Skin epidermis (tissue), 12 donors: Measurements from ENCODE around the gene KRR1.
"Not testable (repeated sequence)": the region's sequence is repeated elsewhere in the genome, so short reads cannot be mapped to it uniquely, and the experiment has no call there.

ENCODE experiments used
- H3K27ac ChIP-seq, 21 experiments: fragments of 200-600 bp; sonication (generic) in 11 of 21; one replicate each; pipeline ENCODE4 v1.5.0; 2020; ENCODE audit warnings: mild to moderate bottlenecking in 3 of 21, inconsistent platforms in 2 of 21, moderate library complexity in 2 of 21
- H3K4me3 ChIP-seq, 7 experiments: fragments of 200-600 bp; sonication (generic) in 2 of 7; one replicate each; pipeline ENCODE4 v1.5.0; 2020; ENCODE audit warnings: inconsistent platforms in 2 of 7, mild to moderate bottlenecking in 2 of 7, moderate library complexity in 1 of 7

Gene KRR1

DNA sequence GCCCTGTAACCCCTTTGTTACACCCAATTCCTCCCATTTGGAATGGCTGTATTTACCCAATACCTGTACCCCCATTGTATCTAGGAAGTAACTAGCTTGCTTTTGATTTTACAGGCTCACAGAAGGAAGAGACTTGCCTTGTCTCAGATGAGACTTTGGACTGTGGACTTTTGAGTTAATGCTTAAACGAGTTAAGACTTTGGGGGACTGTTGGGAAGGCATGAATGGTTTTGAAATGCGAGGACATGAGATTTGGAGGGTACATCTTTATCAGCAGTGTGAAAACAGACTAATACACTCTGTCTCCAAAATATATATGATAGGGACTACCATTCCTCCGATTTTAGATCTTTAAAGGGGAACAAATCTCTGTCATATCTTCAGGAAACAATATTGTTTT, 69.0 kb downstream of the KRR1 start:
- H3K27ac ChIP-seq, H3K4me3 ChIP-seq: not testable (repeated sequence)

GRCh38 chr12:75441687-75442449, 69.5 kb downstream of the KRR1 start:
- H3K27ac ChIP-seq, H3K4me3 ChIP-seq: not testable (repeated sequence)
